Measurements from ENCODE around the gene LMNB1. TPM values are rescaled to one million over a fixed set of nuclear protein-coding genes. Genes with fewer than 3 reads are reported as not detected.

LMNB1 gene
- total RNA-seq, 1 experiment from 2014 or later = 31.6 TPM

- BruUV-seq (replicated peaks) = no TSS peak
- H3K36me3 Mint-ChIP-seq (ENCODE audit: insufficient read depth, unreplicated experiment) = no peaks in the 10 kb centered on the region
- no peaks in the 10 kb centered on the region for H3K4me1 Mint-ChIP-seq (ENCODE audit: insufficient read depth, unreplicated experiment)
- no peaks in the 10 kb centered on the region for H3K9me3 Mint-ChIP-seq (ENCODE audit: unreplicated experiment)
- H3K27me3 Mint-ChIP-seq (ENCODE audit: insufficient read depth, unreplicated experiment) = no peaks in the 10 kb centered on the region
- no peak overlapping the region for H3K4me3 Mint-ChIP-seq (ENCODE audit: unreplicated experiment)
- peak; percentile 17 for DNase-seq (ENCODE audit: unreplicated experiment)
- ChIA-PET POLR2A (no interaction called here), CTCF (interaction anchor here (0.5 to 1.2 kb wide), 3 partner anchors 460 to 646 kb away, joined by 3 to 4 read pairs (median 3); no protein-coding TSS in a partner anchor)
- intact Hi-C loops (cut with micrococcal nuclease) = loop anchor here (2.0 kb wide), 1 partner anchor 196 kb away; no protein-coding TSS in a partner anchor
- no peak overlapping the region for H3K27ac Mint-ChIP-seq (ENCODE audit: low read depth, unreplicated experiment)
- TF ChIP-seq, protein P1, sequence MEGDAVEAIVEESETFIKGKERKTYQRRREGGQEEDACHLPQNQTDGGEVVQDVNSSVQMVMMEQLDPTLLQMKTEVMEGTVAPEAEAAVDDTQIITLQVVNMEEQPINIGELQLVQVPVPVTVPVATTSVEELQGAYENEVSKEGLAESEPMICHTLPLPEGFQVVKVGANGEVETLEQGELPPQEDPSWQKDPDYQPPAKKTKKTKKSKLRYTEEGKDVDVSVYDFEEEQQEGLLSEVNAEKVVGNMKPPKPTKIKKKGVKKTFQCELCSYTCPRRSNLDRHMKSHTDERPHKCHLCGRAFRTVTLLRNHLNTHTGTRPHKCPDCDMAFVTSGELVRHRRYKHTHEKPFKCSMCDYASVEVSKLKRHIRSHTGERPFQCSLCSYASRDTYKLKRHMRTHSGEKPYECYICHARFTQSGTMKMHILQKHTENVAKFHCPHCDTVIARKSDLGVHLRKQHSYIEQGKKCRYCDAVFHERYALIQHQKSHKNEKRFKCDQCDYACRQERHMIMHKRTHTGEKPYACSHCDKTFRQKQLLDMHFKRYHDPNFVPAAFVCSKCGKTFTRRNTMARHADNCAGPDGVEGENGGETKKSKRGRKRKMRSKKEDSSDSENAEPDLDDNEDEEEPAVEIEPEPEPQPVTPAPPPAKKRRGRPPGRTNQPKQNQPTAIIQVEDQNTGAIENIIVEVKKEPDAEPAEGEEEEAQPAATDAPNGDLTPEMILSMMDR (IDR thresholded peaks at IDR 0.05; ENCODE audit: unreplicated experiment) = no peak
Measured at GRCh38 chr5:126846344-126846743, 69.4 kb downstream of the LMNB1 start.

DNA sequence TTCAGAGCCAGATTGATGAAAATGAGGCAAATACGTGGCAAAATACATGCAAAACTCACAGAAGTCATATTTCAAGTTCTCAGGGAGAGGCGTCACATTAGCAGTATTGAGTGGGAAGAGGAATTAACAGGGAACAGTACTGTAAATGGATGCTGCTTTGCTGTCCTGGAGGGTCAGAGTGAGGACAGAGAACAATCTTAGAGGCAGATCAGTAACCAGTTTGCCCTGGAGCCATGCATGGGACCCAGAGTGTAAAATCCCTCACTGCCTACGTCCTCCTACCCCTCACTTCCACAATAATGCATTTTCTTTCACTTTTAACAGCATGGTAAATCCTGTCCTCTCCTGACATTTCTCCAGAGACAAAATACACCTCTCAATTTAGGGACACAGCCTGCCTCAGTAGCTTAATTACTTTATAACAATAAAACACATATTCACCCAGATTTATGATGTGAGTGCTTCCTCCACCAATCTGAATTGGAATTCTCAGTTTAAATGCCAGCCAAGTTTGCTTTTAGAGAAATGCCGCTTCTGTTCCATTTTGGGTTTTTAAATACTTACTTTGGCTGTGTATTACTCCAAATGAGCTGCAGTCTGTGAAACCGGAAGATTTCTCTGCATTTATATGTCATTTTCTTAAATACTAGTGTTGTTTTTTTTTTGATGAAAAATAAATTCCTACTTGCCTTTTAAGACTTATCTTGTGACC lies 70.0 kb downstream of the LMNB1 start:
- TF ChIP-seq, protein P1 (IDR thresholded peaks at IDR 0.05; ENCODE audit: unreplicated experiment) = no peak
- H3K4me3 Mint-ChIP-seq (ENCODE audit: unreplicated experiment) = no peak overlapping the region
- no peak overlapping the region for H3K27ac Mint-ChIP-seq (ENCODE audit: low read depth, unreplicated experiment)
- H3K9me3 Mint-ChIP-seq (ENCODE audit: unreplicated experiment) = no peaks in the 10 kb centered on the region
- DNase-seq (ENCODE audit: unreplicated experiment) = no peak
- no peaks in the 10 kb centered on the region for H3K36me3 Mint-ChIP-seq (ENCODE audit: insufficient read depth, unreplicated experiment)
- intact Hi-C loops (cut with micrococcal nuclease) = loop anchor here (2.0 kb wide), 1 partner anchor 196 kb away; no protein-coding TSS in a partner anchor
- no peaks in the 10 kb centered on the region for H3K27me3 Mint-ChIP-seq (ENCODE audit: insufficient read depth, unreplicated experiment)
- ChIA-PET POLR2A (no interaction called here), CTCF (interaction anchor here (1.2 kb wide), 1 partner anchor 467 kb away, joined by 3 read pairs; no protein-coding TSS in a partner anchor)
- BruUV-seq (replicated peaks) = no TSS peak
- H3K4me1 Mint-ChIP-seq (ENCODE audit: insufficient read depth, unreplicated experiment) = no peaks in the 10 kb centered on the region

DNA sequence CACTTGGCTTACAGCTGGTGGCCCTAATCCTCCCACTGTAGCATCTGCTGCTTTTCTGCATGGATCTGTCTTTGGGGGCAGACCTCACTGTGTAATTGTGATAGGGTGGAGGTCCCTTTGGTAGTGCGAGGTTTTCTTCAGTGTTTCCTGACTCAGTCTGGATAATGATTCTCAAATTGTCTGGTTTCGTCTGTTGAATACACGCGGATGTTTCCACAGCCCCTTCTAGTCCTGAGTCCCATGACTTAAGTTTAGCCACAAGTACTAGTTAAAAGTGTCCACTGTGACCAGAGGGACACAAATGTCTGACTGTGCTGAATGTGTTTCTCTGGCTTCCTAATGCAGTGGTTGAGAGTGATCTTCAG lies 70.5 kb downstream of the LMNB1 start:
- ChIA-PET CTCF (interaction anchor here (0.7 to 1.2 kb wide), 3 partner anchors 385 to 621 kb away, joined by 3 to 4 read pairs (median 3); no protein-coding TSS in a partner anchor), POLR2A (no interaction called here)
- no TSS peak for BruUV-seq (replicated peaks)
- Mint-ChIP-seq H3K27me3 (ENCODE audit: insufficient read depth, unreplicated experiment) (no peaks in the 10 kb centered on the region), H3K27ac (ENCODE audit: low read depth, unreplicated experiment) (no peak overlapping the region), H3K9me3 (ENCODE audit: unreplicated experiment) (no peaks in the 10 kb centered on the region), H3K4me1 (ENCODE audit: insufficient read depth, unreplicated experiment) (no peaks in the 10 kb centered on the region), H3K4me3 (ENCODE audit: unreplicated experiment) (no peak overlapping the region), H3K36me3 (ENCODE audit: insufficient read depth, unreplicated experiment) (no peaks in the 10 kb centered on the region)
- TF ChIP-seq, protein P1 (IDR thresholded peaks at IDR 0.05; ENCODE audit: unreplicated experiment) = no peak
- no peak for DNase-seq (ENCODE audit: unreplicated experiment)
- intact Hi-C loops (cut with micrococcal nuclease) = loop anchor here (2.0 kb wide), 1 partner anchor 195 kb away; no protein-coding TSS in a partner anchor

DNA sequence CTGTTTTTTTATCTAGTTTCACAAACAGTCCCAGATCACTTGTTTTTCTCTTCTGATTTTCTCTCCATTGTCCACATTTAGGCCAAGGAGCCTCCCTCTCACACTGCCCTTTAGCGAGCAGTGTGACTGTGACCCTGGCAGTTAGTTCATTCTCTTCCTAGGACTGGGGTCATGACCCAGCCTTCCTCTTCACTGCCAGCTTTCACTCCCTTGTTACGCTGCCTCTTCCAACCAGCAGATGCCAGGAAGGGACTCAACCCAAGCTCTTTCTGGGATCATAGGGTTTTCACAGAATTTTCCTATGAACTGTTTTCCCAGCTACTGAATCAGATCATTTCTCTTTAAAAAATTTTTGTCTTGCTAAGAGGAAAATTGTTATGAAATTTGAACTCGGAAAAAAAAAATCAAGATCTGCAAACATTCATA lies 70.9 kb downstream of the LMNB1 start:
- H3K4me1 Mint-ChIP-seq (ENCODE audit: insufficient read depth, unreplicated experiment) = no peaks in the 10 kb centered on the region
- intact Hi-C loops (cut with micrococcal nuclease) = loop anchor here (2.0 kb wide), 1 partner anchor 195 kb away; no protein-coding TSS in a partner anchor
- no peak overlapping the region for H3K4me3 Mint-ChIP-seq (ENCODE audit: unreplicated experiment)
- ChIA-PET CTCF (interaction anchor here (0.5 to 1.5 kb wide), 6 partner anchors 9 to 621 kb away, joined by 3 to 7 read pairs (median 4); no protein-coding TSS in a partner anchor), POLR2A (no interaction called here)
- DNase-seq (ENCODE audit: unreplicated experiment) = no peak
- TF ChIP-seq, protein P1 (IDR thresholded peaks at IDR 0.05; ENCODE audit: unreplicated experiment) = no peak
- H3K27ac Mint-ChIP-seq (ENCODE audit: low read depth, unreplicated experiment) = no peak overlapping the region
- H3K36me3 Mint-ChIP-seq (ENCODE audit: insufficient read depth, unreplicated experiment) = no peaks in the 10 kb centered on the region
- no peaks in the 10 kb centered on the region for H3K9me3 Mint-ChIP-seq (ENCODE audit: unreplicated experiment)
- no TSS peak for BruUV-seq (replicated peaks)
- H3K27me3 Mint-ChIP-seq (ENCODE audit: insufficient read depth, unreplicated experiment) = no peaks in the 10 kb centered on the region
